Putamen (tissue), 1 donor: ENCODE measurements around the gene DBF4B.

ENCODE experiments used
- DNase-seq: peaks from one replicate; pipeline ENCODE4 v3.0.0-alpha.2; 2016; ENCODE audit warnings: low spot score

The DBF4B gene

GRCh38 chr17:44777394-44778348 lies 69.2 kb downstream of the DBF4B start:
- no peak for DNase-seq

DNA sequence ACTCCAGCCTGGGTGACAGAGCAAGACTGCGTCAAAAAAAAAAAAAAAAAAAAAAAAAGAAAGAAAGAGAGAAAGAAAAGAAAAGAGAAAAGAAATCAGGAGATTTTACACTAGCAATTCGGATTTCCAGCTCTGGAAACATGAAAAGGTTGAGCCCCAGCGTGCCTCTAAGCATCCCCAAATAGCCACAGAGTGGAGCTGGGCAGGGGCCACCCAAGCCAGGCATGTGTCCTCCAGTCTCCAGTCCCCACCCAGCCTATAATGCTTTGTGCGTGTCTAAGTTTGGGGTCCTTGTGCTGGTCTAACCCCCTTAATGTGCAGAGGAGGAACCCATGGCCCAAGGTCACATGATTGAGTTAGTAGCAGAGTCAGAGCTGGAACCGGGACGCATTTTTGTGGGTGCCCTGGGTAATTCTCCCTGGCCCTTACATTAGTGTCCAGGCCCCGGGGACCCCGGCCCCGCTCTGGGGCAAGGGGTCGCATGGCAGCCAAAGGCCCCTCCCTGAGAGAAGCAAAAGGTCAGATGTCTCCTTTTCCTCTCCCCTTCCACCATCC lies 70.3 kb downstream of the DBF4B start:
- DNase-seq = no peak

GRCh38 chr17:44779211-44780025 lies 71.0 kb downstream of the DBF4B start:
- DNase-seq = peak; percentile 77

- DNase-seq = no peak
Measured at GRCh38 chr17:44780161-44780560, 71.7 kb downstream of the DBF4B start.

- no peak for DNase-seq
Measured at GRCh38 chr17:44780845-44781480, 72.5 kb downstream of the DBF4B start.

DNA sequence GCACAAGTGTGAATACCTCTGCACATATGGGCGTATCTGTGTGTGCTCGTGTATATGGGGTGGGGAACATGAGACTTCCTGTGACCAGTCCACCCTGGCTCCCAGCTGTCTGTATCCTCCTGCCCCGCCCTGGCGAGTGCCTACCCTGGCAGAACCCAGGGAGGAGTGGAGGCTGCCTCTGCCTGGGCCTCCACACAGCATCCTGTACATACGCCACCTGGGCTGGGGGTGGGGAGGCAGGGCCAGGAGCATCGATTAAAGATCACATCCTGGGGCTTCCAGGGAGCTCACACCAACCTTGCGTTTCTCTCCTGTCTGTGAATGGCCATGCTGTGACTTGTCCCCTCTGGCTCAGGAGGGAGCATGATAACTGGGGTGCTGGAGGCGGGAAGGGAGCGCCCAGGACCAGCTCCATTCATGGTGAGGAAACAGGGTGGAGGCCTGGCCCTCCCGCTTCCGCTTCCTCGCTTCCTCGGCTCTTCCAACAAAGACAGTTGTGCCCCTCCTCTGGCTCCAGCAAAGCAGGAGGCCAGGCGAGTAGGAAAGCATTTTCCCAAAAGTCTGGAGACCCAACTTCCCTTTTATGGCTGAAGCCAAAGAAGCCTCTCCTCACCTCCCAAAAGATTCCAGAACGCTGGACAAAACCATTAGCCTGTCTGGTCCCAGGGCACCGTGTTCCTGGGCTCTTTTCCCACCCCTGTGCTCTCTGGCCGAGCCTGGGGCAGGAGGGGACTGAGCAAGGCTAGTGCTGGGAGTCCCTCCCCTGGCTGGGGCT lies 73.3 kb downstream of the DBF4B start:
- no peak for DNase-seq

- DNase-seq = no peak
Measured at GRCh38 chr17:44782326-44782850, 73.9 kb downstream of the DBF4B start.

DNA sequence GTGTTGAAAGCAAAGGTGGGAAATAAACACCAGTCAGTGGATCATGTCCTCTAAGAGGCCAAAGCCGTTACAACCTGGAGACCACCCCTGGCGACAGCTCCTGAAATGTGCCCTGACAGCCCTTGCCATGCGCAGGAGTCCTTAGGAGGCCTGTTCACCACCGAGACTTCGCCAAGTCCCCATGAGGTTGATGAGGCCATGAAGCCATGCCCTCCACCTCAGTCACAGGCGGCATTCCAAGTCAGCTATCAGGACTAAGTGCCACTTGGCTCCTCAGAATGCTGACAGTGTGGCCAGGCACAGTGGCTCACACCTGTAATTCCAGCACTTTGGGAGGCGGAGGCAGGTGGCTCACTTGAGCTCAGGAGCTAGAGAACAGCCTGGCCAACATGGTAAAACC lies 77.5 kb downstream of the DBF4B start:
- DNase-seq = no peak

DNA sequence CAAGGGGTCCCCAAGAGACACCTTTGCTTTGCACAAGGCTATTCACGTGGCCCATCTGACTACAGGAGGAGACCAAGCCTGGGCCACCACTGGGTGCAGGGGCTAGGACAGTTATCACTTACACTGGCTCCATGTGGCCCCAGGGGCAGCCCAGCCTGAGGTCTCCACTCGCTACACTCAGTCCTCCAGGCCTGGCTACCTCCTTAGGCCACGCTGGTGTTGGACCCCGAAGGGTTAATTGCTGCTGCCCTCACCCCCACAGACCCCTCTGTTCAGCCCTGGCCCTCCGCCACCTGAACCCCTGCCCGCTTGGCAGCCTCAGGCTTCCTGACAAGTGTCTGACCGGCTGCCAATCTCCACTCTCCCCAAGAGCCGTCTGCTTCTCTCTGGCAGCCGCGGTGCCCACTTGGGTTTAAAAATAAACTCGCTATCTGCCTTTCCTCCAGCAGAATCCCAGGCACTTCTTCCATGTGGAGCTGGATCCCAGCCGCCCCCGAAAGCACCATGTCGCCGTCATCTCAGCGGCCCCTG lies 78.2 kb downstream of the DBF4B start:
- no peak for DNase-seq

- DNase-seq = no peak
Measured at GRCh38 chr17:44787271-44787940, 78.9 kb downstream of the DBF4B start.

GRCh38 chr17:44788139-44788538 lies 79.7 kb downstream of the DBF4B start:
- no peak for DNase-seq

- DNase-seq = no peak
Measured at GRCh38 chr17:44792276-44792675, 83.8 kb downstream of the DBF4B start.

- DNase-seq = no peak
Measured at GRCh38 chr17:44793885-44794842, 85.7 kb downstream of the DBF4B start.

DNA sequence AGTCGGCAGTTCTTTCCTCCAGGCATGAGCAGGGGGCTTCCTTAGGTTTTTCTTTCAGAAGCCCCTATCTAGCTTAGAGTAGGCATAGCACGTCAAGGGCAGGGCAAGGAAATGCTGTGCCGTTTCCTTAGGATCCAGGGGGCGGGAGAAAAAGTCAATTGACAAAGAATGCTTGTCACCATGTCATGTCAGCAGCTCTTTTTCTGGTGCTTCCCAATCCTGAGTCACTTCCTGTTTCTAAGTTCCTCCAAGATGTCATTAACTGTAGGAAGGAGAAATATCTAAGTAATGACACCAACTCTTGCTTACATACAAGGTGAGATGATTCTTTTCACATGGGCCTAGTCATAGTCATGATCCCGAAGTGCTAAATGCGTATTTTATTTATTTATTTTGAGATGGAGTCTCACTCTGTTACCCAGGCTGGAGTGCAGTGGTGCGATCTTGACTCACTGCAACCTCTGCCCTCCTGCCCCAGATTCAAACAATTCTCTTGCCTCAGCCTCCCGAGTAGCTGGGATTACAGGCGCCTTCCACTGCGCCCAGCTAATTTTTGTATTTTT lies 86.5 kb downstream of the DBF4B start:
- DNase-seq = no peak

- DNase-seq = no peak
Measured at GRCh38 chr17:44795421-44795820, 87.0 kb downstream of the DBF4B start.

GRCh38 chr17:44795928-44796327 lies 87.5 kb downstream of the DBF4B start:
- no peak for DNase-seq

DNA sequence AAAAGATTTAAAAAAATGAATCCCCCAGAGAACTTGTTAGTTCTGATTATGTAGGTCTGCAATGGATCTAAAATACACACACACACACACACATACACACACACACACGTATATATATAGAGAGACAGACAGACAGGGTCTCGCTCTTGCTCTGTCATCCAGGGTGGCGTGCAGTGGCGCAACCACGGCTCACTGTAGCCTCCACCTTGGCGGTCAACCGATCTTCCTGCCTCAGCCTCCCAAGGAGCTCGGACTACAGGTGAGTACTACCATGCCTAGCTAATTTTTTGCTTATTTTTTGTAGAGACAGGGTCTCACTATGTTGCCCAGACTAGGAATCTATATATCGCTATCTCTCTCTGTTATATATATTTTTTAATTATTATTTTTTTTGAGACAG lies 88.3 kb downstream of the DBF4B start:
- no peak for DNase-seq

GRCh38 chr17:44797802-44798201 lies 89.3 kb downstream of the DBF4B start:
- DNase-seq = no peak

DNA sequence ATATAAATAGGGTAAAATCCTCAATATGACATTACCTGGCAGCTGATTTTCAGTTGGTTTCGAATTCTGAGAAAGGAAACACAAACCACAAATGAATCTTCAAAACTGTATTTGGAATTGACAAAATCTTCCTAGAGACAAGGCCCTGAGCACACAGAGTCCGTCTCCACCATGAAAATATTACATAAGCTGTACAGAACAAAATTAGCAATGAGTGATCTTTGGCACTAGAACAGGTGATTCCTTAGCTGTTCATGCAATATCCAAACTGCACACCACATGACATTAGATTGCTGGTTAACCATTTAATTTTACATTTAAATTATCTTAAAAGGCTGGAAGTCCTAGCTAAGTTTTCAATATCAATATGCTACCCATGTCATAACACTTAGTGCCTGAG lies 89.9 kb downstream of the DBF4B start:
- DNase-seq = no peak
